ENCODE data around the gene AGRN. TPM values are rescaled to one million over a fixed set of nuclear protein-coding genes. Genes with fewer than 3 reads are reported as not detected.
A peak's percentile ranks its signal among the peaks of the same experiment; 100 is the strongest.

Gene AGRN
- total RNA-seq, 1 donor from 2014 or later, result 114 TPM

- ATAC-seq (peak; percentile 88 to 89), DNase-seq (peak; percentile 80)
- no peaks in the 10 kb centered on the region for H3K9me3 ChIP-seq
- no peaks in the 10 kb centered on the region for H3K36me3 ChIP-seq
- H3K27me3 ChIP-seq (ENCODE audit: low read depth), result peaks cover 2% of the 10 kb centered on the region
- H3K4me1 ChIP-seq, result peaks cover 12% of the 10 kb centered on the region
- peak overlapping the region; percentile 76 for H3K27ac ChIP-seq
- intact Hi-C loops (cut with DNase I), result no loop called here
- TF ChIP-seq, protein P1, sequence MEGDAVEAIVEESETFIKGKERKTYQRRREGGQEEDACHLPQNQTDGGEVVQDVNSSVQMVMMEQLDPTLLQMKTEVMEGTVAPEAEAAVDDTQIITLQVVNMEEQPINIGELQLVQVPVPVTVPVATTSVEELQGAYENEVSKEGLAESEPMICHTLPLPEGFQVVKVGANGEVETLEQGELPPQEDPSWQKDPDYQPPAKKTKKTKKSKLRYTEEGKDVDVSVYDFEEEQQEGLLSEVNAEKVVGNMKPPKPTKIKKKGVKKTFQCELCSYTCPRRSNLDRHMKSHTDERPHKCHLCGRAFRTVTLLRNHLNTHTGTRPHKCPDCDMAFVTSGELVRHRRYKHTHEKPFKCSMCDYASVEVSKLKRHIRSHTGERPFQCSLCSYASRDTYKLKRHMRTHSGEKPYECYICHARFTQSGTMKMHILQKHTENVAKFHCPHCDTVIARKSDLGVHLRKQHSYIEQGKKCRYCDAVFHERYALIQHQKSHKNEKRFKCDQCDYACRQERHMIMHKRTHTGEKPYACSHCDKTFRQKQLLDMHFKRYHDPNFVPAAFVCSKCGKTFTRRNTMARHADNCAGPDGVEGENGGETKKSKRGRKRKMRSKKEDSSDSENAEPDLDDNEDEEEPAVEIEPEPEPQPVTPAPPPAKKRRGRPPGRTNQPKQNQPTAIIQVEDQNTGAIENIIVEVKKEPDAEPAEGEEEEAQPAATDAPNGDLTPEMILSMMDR (IDR thresholded peaks at IDR 0.05), result no peak
- peak overlapping the region; percentile 49 for H3K4me3 ChIP-seq
Measured at GRCh38 chr1:1080122-1080757, 60.3 kb downstream of the AGRN start.

- TF ChIP-seq, protein P1 (IDR thresholded peaks at IDR 0.05), result no peak
- ATAC-seq (no peak), DNase-seq (peak; percentile 33)
- intact Hi-C loops (cut with DNase I), result no loop called here
- peaks cover 12% of the 10 kb centered on the region for H3K4me1 ChIP-seq
- no peaks in the 10 kb centered on the region for H3K36me3 ChIP-seq
- H3K27ac ChIP-seq, result no peak overlapping the region
- H3K4me3 ChIP-seq, result no peak overlapping the region
- H3K27me3 ChIP-seq (ENCODE audit: low read depth), result no peaks in the 10 kb centered on the region
- H3K9me3 ChIP-seq, result no peaks in the 10 kb centered on the region
Measured at GRCh38 chr1:1080951-1081310, 61.0 kb downstream of the AGRN start.

DNA sequence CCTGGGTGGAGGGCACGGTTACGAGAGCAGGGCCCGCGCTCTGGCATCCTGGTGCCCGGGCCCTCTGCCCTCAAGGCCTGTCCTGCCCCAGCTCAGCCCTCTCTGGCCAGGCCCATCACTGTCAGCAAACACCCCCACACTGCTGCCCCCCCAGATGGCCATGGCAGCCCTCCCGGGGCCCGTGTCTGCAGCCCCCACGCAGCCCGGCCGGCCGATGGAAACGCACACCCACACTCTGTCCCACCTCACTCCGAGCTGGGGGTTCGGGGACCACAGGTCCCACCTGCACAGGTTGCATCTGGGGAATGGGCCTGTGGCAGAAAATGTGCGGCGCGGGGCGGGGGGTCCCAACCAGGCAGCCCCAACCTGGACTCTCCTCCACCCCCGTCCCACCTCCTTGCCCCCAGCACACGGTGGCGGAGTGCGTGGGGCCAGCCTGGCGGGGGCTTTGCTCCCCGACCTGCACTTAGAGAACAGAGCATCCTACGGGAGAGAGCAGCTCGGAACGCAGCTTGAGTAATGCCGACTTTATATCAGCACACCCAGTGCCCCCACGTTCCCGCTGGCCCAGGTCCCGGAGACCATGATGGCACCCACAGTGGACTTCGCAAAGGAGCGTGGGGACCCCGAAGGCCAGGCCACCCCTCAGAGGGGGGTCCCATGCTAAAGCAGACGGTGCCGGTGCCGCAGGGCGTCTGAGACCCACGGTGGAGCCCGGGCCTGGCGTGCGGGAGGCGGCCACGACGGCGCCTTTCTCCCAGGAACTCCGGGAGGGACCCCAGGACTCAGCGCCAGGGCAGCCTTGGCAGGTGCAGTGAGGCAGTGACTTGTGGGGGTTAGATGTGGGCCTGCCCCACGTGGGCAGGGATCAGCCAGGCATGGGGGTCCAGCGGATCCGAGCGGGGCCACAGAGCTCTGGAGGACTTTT lies 61.7 kb downstream of the AGRN start:
- no peak for ATAC-seq
- intact Hi-C loops (cut with DNase I), result no loop called here
- H3K36me3 ChIP-seq, result no peaks in the 10 kb centered on the region
- no peak overlapping the region for H3K27ac ChIP-seq
- H3K4me1 ChIP-seq, result peaks cover 12% of the 10 kb centered on the region
- TF ChIP-seq, protein P1 (IDR thresholded peaks at IDR 0.05), result no peak
- no peak overlapping the region for H3K4me3 ChIP-seq
- no peaks in the 10 kb centered on the region for H3K27me3 ChIP-seq (ENCODE audit: low read depth)
- H3K9me3 ChIP-seq, result no peaks in the 10 kb centered on the region
- no peak for DNase-seq

- H3K36me3 ChIP-seq, result no peaks in the 10 kb centered on the region
- intact Hi-C loops (cut with DNase I), result no loop called here
- H3K9me3 ChIP-seq, result no peaks in the 10 kb centered on the region
- ATAC-seq (no peak), DNase-seq (no peak)
- H3K27ac ChIP-seq, result no peak overlapping the region
- TF ChIP-seq, protein P1 (IDR thresholded peaks at IDR 0.05), result no peak
- no peaks in the 10 kb centered on the region for H3K27me3 ChIP-seq (ENCODE audit: low read depth)
- no peak overlapping the region for H3K4me3 ChIP-seq
- peaks cover 12% of the 10 kb centered on the region for H3K4me1 ChIP-seq
Measured at GRCh38 chr1:1082239-1082775, 62.4 kb downstream of the AGRN start.

DNA sequence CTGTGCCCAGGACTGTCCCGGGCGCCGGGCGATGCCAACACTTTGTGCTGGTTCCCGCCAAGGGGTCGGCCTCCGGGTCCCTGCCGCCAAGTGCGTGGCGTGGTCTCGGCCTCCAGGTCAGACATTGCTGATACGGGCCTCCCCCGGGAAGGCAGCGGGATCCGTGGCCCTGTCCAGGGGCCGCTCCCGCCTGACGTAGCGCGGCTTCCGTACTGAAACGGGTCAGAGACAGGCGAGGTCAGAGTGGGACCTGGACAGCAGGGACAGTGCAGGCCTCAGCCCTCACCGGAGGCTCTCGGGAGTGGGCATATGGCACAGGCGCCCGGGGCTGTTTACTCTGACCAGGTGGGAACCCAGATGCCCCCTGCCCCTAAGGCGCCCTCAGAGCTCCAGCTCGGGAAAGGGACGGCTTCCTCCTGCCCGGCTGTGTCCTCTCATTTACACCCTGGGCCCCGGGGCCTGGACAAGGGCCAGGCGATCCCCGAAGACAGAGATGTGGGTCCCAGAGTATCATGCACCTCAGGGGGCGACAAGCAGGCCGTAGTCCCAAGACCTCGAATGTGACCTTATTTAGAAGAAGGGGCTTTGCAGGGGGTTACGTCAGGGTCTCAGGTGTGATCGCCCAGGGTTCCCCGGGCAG lies 63.0 kb downstream of the AGRN start:
- intact Hi-C loops (cut with DNase I), result no loop called here
- H3K36me3 ChIP-seq, result no peaks in the 10 kb centered on the region
- no peak for ATAC-seq
- H3K9me3 ChIP-seq, result no peaks in the 10 kb centered on the region
- no peak overlapping the region for H3K27ac ChIP-seq
- peak; percentile 44 for DNase-seq
- no peaks in the 10 kb centered on the region for H3K27me3 ChIP-seq (ENCODE audit: low read depth)
- H3K4me3 ChIP-seq, result no peak overlapping the region
- H3K4me1 ChIP-seq, result peaks cover 12% of the 10 kb centered on the region
- TF ChIP-seq, protein P1 (IDR thresholded peaks at IDR 0.05), result no peak
